Measurements from ENCODE around the gene EXOSC5. TPM values are rescaled to one million over a fixed set of nuclear protein-coding genes. Genes with fewer than 3 reads are reported as not detected.
A peak's percentile ranks its signal among the peaks of the same experiment; 100 is the strongest.

EXOSC5 gene
- total RNA-seq (10 to 100 TPM; 12.2 to 73.7 (median 28.5) TPM), polyA plus RNA-seq (10 to 100 TPM in 2 of 3 donors, 1 to 10 TPM in 1; 4.2 to 38.7 (median 18.4) TPM)
- long read RNA-seq, donor 1, transcript EXOSC5-201 (6 exons, 1,118 nt) = major isoform, 17 of 17 reads
- long read RNA-seq, donor 1, partial matches to known transcripts = 0 of 17 reads
- long read RNA-seq, donor 1, other reads (novel, unspliced or antisense) = 0 of 17 reads
- long read RNA-seq, donor 2, transcript EXOSC5-201 (6 exons, 1,118 nt) = major isoform, 7 of 7 reads
- long read RNA-seq, donor 2, partial matches to known transcripts = 0 of 7 reads
- long read RNA-seq, donor 2, other reads (novel, unspliced or antisense) = 0 of 7 reads
- long read RNA-seq, donor 3, partial matches to known transcripts = 0 of 4 reads
- long read RNA-seq, donor 3, other reads (novel, unspliced or antisense) = 0 of 4 reads
- long read RNA-seq, donor 4, transcript EXOSC5-201 (6 exons, 1,118 nt) = major isoform, 19 of 20 reads
- long read RNA-seq, donor 4, partial matches to known transcripts = 0 of 20 reads
- long read RNA-seq, donor 4, other reads (novel, unspliced or antisense) = 1 of 20 reads
- long read RNA-seq, donor 5, transcript EXOSC5-201 (6 exons, 1,118 nt) = major isoform, 28 of 33 reads
- long read RNA-seq, donor 5, partial matches to known transcripts = 0 of 33 reads
- long read RNA-seq, donor 5, other reads (novel, unspliced or antisense) = 4 of 33 reads
- long read RNA-seq, donor 6, transcript EXOSC5-201 (6 exons, 1,118 nt) = major isoform, 15 of 15 reads
- long read RNA-seq, donor 6, partial matches to known transcripts = 0 of 15 reads
- long read RNA-seq, donor 6, other reads (novel, unspliced or antisense) = 0 of 15 reads
- long read RNA-seq, donor 7, transcript EXOSC5-201 (6 exons, 1,118 nt) = major isoform, 8 of 8 reads
- long read RNA-seq, donor 7, partial matches to known transcripts = 0 of 8 reads
- long read RNA-seq, donor 7, other reads (novel, unspliced or antisense) = 0 of 8 reads
- long read RNA-seq, donor 8, transcript EXOSC5-201 (6 exons, 1,118 nt) = major isoform, 15 of 15 reads
- long read RNA-seq, donor 8, partial matches to known transcripts = 0 of 15 reads
- long read RNA-seq, donor 8, other reads (novel, unspliced or antisense) = 0 of 15 reads
- long read RNA-seq, donor 9, transcript EXOSC5-201 (6 exons, 1,118 nt) = major isoform, 6 of 6 reads
- long read RNA-seq, donor 9, partial matches to known transcripts = 0 of 6 reads
- long read RNA-seq, donor 9, other reads (novel, unspliced or antisense) = 0 of 6 reads
- long read RNA-seq, donor 10, transcript EXOSC5-201 (6 exons, 1,118 nt) = major isoform, 5 of 5 reads
- long read RNA-seq, donor 10, partial matches to known transcripts = 0 of 5 reads
- long read RNA-seq, donor 10, other reads (novel, unspliced or antisense) = 0 of 5 reads

GRCh38 chr19:41397086-41398049 lies at the start of gene EXOSC5, which contains the start of gene BCKDHA:
Gene EXOSC5 (minus strand): TSS chr19:41397359. CDS start chr19:41397328, 31 bp downstream.
Gene BCKDHA (plus strand): TSS chr19:41397818. CDS start chr19:41397828, 10 bp downstream.
- TF ChIP-seq CTCF (IDR thresholded peaks at IDR 0.05) = peak in 1 of 6 experiments; percentile 18
- TF ChIP-seq POLR2A (IDR thresholded peaks at IDR 0.05) = peak in 1 of 2 donors; percentile 43
- 0 to 1% (median 1%) methylated on average over 21 to 50 of the region's 50 CpGs for WGBS, 4 donors
- Histone ChIP-seq H3K4me3 (peak within 1 kb of the TSS; percentile 34 to 95 (median 73)), H3K27ac (peak within 1 kb of the TSS; percentile 32 to 95 (median 82)), H3K9me3 (replicated peaks in 1 of 3) (no peaks in the 10 kb centered on the region), H3K4me1 (replicated peaks in 1 of 2) (peaks cover 20 to 30% of the 10 kb centered on the region in 2 donors), H3K27me3 (no peaks in the 10 kb centered on the region), H3K36me3 (replicated peaks in 1 of 2) (no peaks in the 10 kb centered on the region)
- intact Hi-C loops (cut with DNase I) = no loop called here
- DNase-seq = peak; percentile 99 to 100 (median 100)

GRCh38 chr19:41445575-41445974 lies 48.4 kb upstream of the EXOSC5 start:
- TF ChIP-seq CTCF (IDR thresholded peaks at IDR 0.05) = no peak
- TF ChIP-seq POLR2A (IDR thresholded peaks at IDR 0.05) = no peak
- Histone ChIP-seq H3K36me3 (replicated peaks in 1 of 2) (no peaks in the 10 kb centered on the region), H3K4me1 (replicated peaks in 1 of 2) (no peaks in the 10 kb centered on the region), H3K9me3 (replicated peaks in 1 of 3) (no peaks in the 10 kb centered on the region), H3K27me3 (no peaks in the 10 kb centered on the region), H3K4me3 (no peak overlapping the region), H3K27ac (no peak overlapping the region)
- DNase-seq = no peak
- WGBS, 4 donors = 52 to 59% (median 53%) methylated on average over 2 to 5 of the region's 5 CpGs
- intact Hi-C loops (cut with DNase I) = loop anchor here (5.0 to 10.0 kb wide), 2 partner anchors 89 to 127 kb away; no protein-coding TSS in a partner anchor

GRCh38 chr19:41443813-41444455 lies 46.8 kb upstream of the EXOSC5 start:
- TF ChIP-seq POLR2A (IDR thresholded peaks at IDR 0.05) (no peak), CTCF (IDR thresholded peaks at IDR 0.05) (no peak)
- intact Hi-C loops (cut with DNase I) = loop anchor here in 1 of 2 donors (10.0 kb wide), 1 partner anchor 91 kb away; no protein-coding TSS in a partner anchor
- H3K27ac ChIP-seq = no peak overlapping the region
- peak in 1 of 7 donors; percentile 33 for DNase-seq
- 56 to 79% (median 62%) methylated on average over 6 of the region's 6 CpGs for WGBS, 4 donors
- H3K9me3 ChIP-seq (replicated peaks in 1 of 3) = no peaks in the 10 kb centered on the region
- no peak overlapping the region for H3K4me3 ChIP-seq
- H3K4me1 ChIP-seq (replicated peaks in 1 of 2) = peaks cover 4% of the 10 kb centered on the region in 2 donors
- no peaks in the 10 kb centered on the region for H3K36me3 ChIP-seq (replicated peaks in 1 of 2)
- H3K27me3 ChIP-seq = no peaks in the 10 kb centered on the region
